GM10266 (cell line): ENCODE measurements around the gene SPATS2L.

ENCODE experiments used
- DNase-seq: peaks from one replicate; pipeline ENCODE4 v3.0.0; 2012; ENCODE audit errors: extremely low spot score
- TF ChIP-seq, protein P1 (sequence below): IDR thresholded peaks from 2 replicates; pipeline ENCODE4 v1.5.1; 2012; ENCODE audit warnings: mild to moderate bottlenecking, low read depth; ENCODE audit not compliant: control insufficient read depth, insufficient read depth; ENCODE audit errors: missing control alignments

SPATS2L gene

DNA sequence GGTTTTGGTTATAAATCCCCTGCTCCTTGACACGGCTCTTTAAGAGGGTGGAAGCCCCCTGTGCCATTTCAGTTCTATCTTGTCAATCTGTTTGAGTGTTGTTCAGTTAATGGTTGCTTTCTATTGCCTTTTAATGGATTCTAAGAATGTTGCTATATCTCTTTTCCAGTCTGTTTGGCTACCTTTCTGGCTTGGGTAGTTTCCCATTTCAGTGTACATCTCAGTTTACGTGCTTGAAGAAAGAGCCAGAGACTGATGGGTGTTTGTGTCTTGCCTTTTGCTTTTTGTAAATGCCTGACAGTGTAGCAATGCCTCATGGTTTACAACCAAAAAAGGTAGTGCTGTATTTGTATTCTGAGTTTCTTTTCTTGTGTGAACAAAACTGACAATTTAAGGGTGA is 45.3 kb downstream of the SPATS2L start:
- TF ChIP-seq, protein P1, sequence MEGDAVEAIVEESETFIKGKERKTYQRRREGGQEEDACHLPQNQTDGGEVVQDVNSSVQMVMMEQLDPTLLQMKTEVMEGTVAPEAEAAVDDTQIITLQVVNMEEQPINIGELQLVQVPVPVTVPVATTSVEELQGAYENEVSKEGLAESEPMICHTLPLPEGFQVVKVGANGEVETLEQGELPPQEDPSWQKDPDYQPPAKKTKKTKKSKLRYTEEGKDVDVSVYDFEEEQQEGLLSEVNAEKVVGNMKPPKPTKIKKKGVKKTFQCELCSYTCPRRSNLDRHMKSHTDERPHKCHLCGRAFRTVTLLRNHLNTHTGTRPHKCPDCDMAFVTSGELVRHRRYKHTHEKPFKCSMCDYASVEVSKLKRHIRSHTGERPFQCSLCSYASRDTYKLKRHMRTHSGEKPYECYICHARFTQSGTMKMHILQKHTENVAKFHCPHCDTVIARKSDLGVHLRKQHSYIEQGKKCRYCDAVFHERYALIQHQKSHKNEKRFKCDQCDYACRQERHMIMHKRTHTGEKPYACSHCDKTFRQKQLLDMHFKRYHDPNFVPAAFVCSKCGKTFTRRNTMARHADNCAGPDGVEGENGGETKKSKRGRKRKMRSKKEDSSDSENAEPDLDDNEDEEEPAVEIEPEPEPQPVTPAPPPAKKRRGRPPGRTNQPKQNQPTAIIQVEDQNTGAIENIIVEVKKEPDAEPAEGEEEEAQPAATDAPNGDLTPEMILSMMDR, result no peak
- no peak for DNase-seq

DNA sequence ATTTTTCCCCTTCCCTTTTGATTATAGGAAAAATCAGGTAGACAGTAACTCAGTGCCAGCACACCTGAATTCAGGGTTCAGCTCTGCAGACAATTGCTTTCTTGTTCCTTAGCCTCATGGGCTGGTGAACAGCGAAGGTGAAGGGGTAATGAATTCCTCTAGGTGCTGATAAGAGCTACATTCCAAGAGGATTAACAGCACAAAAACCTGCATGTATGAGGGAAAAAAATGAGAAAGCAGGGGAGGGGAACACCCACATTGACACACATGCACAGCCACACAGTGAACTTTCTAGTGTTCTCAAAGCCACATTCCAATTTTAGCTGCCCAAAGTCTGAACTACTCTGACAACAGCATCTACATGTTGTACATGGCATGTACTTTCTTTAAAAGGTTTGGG is 46.1 kb downstream of the SPATS2L start:
- TF ChIP-seq, protein P1, result no peak
- DNase-seq, result no peak

DNA sequence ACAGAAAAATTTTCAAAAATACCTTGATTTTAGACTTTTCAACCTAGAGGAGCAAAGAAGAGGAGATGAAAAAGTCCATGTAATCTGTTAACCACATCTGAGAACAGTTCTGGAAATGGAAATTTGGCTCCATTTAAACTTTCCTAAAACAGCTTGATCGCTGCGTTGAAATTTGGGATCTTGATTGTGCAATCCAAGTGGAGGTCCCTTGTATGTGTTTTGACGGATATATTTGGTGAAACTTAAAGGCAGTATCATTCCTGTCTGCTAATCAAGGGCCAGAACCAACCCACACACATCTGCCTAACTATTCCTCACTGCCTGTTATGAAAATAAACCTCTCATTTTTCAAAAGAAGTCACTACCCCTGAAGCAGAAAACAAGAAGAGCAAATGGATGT is 46.6 kb downstream of the SPATS2L start:
- no peak for DNase-seq
- TF ChIP-seq, protein P1, result no peak

DNA sequence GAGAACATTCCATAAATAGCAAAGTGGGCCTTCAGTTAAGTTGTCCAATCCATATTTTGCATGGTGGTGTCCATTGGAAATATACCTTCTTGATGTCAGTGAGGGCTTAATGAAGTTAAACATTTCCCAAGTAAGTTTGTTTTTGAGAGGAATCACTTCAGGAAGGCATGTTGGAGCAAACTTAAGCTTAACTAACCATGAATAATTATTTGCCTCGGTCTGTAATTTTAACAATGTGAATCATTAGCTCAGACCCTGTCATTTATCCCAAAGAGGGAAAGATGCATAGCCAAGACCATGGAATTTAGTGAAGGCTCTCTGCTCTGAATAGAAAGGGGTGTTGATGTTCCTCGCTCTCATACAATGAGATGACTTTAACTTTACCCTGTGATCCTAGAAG is 47.4 kb downstream of the SPATS2L start:
- TF ChIP-seq, protein P1, result no peak
- no peak for DNase-seq

DNA sequence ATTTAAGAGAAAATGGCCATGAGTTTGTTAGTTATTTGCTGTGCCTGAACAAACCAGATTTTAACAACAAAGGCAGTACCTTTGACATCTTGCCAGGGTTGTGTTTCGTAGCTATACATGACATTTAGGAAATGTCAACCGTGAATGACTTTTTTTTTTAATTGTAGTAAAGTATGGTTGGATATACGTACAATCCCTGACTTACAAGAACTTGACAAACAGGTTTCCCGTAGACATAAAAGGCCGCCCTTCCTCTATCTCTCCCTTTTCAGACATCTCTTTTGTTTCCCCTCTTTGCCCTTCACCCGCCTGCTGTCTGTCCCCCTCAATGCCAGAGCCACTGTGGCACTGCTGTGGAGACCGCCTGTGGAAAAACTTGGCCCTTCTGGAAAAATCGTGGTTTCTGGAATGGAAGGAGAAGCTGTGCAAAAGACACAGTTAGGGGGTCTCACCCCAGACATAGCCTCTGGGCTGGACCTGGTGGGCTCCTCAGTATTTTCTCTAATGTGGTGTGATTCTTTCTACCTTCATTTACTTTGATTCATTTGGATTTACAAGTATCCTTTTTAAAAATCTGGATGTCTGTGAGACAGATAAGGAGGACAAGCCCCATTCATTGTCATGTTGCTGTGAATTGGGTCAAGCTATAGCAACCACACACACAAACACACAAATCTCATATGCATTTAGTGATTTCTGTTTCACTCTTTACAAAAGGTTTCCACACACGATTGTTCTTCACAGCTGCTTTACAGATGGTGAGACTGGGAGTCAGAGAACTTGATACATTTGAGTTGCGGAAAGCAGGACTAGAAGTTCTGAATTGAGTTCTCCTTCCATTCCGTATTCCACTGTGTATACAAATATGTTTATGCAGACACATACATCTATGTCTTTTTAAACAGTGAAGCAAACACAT is 48.6 kb downstream of the SPATS2L start:
- DNase-seq, result no peak
- TF ChIP-seq, protein P1, result no peak

DNA sequence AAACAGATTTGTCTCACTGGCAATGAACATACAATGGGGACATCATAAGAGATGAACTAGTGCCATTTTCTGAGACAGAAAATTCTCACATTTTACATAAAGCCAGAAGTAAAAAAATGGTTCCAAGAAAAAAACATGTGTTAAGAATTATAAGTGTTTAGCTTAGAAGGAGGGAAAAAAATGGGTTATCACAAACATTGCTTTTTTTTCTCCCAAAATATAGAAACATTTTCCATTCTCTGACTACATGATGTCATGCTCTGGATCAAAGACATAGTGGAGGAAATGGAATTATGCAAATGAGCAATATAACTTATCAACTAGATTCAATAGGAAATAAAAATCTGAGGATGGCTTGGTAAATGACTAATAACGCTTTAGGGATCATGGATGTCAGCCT is 49.8 kb downstream of the SPATS2L start:
- TF ChIP-seq, protein P1, result no peak
- DNase-seq, result no peak

DNA sequence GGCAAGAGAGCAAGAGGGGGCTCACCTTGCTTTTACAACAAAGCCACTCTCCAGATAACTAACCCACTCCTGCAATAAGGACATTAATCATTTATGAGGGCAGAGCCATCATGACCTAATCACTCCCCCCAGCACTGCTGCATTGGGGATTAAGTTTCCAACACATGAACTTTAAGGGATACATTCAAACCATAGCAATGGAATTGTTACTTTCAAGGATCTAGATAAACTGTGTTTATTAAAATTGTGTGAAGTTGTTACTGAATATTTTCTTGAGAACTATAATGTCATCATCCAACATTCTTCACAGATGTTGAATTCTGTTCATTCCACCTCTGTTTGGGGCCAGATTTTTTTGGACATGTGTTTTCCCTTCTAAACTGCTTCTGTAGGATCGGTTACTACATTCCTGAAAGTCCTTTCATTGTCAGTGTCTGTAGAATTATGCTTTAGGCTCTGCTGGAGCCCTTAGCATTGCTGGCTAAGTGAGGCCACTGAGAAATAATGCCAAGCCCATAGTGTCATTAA is 50.4 kb downstream of the SPATS2L start:
- no peak for DNase-seq
- TF ChIP-seq, protein P1, result no peak
